ENCODE data around the gene HSFX4. TPM values are rescaled to one million over a fixed set of nuclear protein-coding genes. Genes with fewer than 3 reads are reported as not detected.
"Not testable (repeated sequence)": the region's sequence is repeated elsewhere in the genome, so short reads cannot be mapped to it uniquely, and the experiment has no call there.

The HSFX4 gene
- total and polyA plus RNA-seq, 2 experiments from 2014 or later: not detected

DNA sequence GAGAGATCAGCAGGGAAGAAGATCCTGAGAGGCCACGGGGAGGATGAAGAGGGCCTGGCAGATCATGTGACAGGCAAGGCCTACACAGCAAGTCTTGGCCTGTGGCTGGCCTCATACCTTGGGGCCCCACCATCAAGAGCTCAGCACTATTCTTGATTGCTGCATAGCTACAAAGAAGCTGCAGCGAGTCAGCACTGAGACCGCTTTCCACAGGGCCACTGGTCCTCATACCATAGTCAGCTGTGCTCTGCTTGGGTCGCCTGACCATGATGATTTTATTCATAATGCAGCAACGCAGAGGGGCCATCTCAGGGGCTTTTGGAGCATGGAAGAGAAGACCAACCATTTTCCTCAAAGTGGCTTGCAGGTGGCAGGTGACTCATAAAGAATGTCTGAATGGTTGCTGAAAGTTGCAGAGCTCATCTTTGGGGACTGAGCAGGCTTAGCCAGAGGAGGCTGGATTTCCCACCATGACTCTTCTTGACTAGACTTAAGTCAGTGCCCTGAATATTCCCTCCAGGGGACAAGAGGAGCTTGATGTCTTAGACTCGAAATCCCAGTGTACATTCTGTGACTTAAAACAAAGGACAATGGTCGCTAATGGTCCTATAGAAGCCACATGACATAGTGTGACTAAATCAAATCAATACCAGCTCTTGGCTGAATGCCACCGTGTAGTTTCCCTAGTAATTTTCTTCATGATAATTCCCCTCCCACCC, 2.0 kb upstream of the HSFX4 start:
- H2AFZ ChIP-seq; H3K4me3 ChIP-seq; H3K4me1 ChIP-seq (ENCODE audit: insufficient read depth); H3K36me3 Mint-ChIP-seq (ENCODE audit: low read depth); H4K20me1 ChIP-seq (replicated peaks; ENCODE audit: insufficient read depth); H3K79me2 ChIP-seq (replicated peaks; ENCODE audit: insufficient read depth); H3K27ac Mint-ChIP-seq; H3K9me3 Mint-ChIP-seq; H3K9me2 ChIP-seq (ENCODE audit: insufficient read depth); ATAC-seq; H3K36me3 ChIP-seq (ENCODE audit: insufficient read depth); H3K4me3 Mint-ChIP-seq; DNase-seq (ENCODE audit: low spot score); H3K4me1 Mint-ChIP-seq; H3K27ac ChIP-seq (ENCODE audit: low read depth); H3K27me3 ChIP-seq (ENCODE audit: insufficient read depth); H3K4me2 ChIP-seq; H3K27me3 Mint-ChIP-seq (ENCODE audit: insufficient read depth, low read depth, poor library complexity); H3F3A ChIP-seq (replicated peaks; ENCODE audit: low read depth): not testable (repeated sequence)

DNA sequence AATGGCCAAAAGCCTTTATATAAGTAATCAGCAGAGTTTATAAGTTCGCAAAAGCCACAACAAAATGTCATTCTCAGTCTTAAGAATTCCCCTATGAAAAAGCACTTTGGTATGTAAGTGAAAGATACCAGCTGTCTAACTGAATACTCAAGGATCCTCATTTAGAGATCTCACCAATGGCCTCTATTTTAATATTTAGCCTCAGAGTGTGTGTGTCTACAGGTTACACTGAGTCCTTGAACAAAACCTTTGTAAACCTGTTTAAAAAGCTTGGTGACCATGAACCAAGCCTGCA, 1.5 kb upstream of the HSFX4 start:
- H3K9me3 Mint-ChIP-seq; H4K20me1 ChIP-seq (replicated peaks; ENCODE audit: insufficient read depth); H3K36me3 Mint-ChIP-seq (ENCODE audit: low read depth); H3K4me3 ChIP-seq; ATAC-seq; H3K9me2 ChIP-seq (ENCODE audit: insufficient read depth); H3K4me3 Mint-ChIP-seq; H3F3A ChIP-seq (replicated peaks; ENCODE audit: low read depth); H3K4me1 ChIP-seq (ENCODE audit: insufficient read depth); H3K36me3 ChIP-seq (ENCODE audit: insufficient read depth); H3K27me3 Mint-ChIP-seq (ENCODE audit: insufficient read depth, low read depth, poor library complexity); H2AFZ ChIP-seq; H3K27ac Mint-ChIP-seq; H3K4me2 ChIP-seq; H3K4me1 Mint-ChIP-seq; H3K27ac ChIP-seq (ENCODE audit: low read depth); H3K79me2 ChIP-seq (replicated peaks; ENCODE audit: insufficient read depth); H3K27me3 ChIP-seq (ENCODE audit: insufficient read depth); DNase-seq (ENCODE audit: low spot score): not testable (repeated sequence)

DNA sequence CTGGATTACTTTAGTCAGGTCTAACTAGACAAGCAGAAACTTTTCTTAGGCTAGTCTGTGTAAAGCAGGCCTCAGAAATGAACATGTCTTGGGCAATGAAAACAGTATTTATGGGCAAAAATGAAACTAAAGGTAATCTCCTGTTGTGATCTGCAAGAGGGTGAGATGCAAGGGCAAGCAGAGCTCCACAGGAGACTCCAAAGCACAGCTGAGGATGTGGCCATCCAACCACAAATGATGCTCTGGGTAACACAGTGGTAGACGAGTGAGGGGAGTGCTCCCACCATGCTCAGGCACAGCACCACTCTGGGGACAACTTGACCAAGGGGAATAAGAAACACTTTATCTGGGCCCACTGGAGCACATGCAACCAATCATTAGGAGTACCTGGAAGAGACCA, 738 bp upstream of the HSFX4 start:
- DNase-seq (ENCODE audit: low spot score); H3K9me2 ChIP-seq (ENCODE audit: insufficient read depth); H3F3A ChIP-seq (replicated peaks; ENCODE audit: low read depth); H3K4me3 Mint-ChIP-seq; H3K9me3 Mint-ChIP-seq; H4K20me1 ChIP-seq (replicated peaks; ENCODE audit: insufficient read depth); H3K4me3 ChIP-seq; H3K27ac Mint-ChIP-seq; H3K79me2 ChIP-seq (replicated peaks; ENCODE audit: insufficient read depth); H3K4me2 ChIP-seq; H3K36me3 ChIP-seq (ENCODE audit: insufficient read depth); ATAC-seq; H3K27me3 Mint-ChIP-seq (ENCODE audit: insufficient read depth, low read depth, poor library complexity); H3K36me3 Mint-ChIP-seq (ENCODE audit: low read depth); H3K27ac ChIP-seq (ENCODE audit: low read depth); H3K27me3 ChIP-seq (ENCODE audit: insufficient read depth); H2AFZ ChIP-seq; H3K4me1 Mint-ChIP-seq; H3K4me1 ChIP-seq (ENCODE audit: insufficient read depth): not testable (repeated sequence)

DNA sequence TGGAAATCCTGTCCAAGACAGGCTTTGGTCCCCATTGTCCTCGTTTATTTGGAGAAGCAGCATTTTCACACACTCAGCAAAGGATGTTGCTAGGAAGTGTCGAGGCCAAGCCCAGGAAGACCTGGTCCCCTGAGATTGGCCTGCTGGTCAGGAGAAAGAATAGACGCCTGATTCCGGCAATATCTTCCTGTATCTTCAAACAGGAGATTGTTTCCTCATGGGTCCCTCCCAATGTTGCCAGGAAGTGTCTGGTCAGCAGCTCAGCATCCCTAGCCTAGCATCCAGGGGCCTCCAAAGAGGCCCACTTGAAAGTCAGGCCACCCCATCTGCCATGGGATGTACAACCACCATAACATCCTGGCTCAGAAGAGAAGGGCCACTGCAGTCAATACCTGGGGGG, 2.0 kb downstream of the HSFX4 start:
- not testable (repeated sequence) for H3K36me3 ChIP-seq (ENCODE audit: insufficient read depth); H3K27me3 Mint-ChIP-seq (ENCODE audit: insufficient read depth, low read depth, poor library complexity); H3F3A ChIP-seq (replicated peaks; ENCODE audit: low read depth); H3K27ac ChIP-seq (ENCODE audit: low read depth); H3K9me2 ChIP-seq (ENCODE audit: insufficient read depth); H2AFZ ChIP-seq; H4K20me1 ChIP-seq (replicated peaks; ENCODE audit: insufficient read depth); H3K9me3 Mint-ChIP-seq; H3K4me3 Mint-ChIP-seq; H3K4me1 ChIP-seq (ENCODE audit: insufficient read depth); H3K4me2 ChIP-seq; H3K36me3 Mint-ChIP-seq (ENCODE audit: low read depth); H3K4me1 Mint-ChIP-seq; H3K79me2 ChIP-seq (replicated peaks; ENCODE audit: insufficient read depth); H3K27me3 ChIP-seq (ENCODE audit: insufficient read depth); DNase-seq (ENCODE audit: low spot score); ATAC-seq; H3K4me3 ChIP-seq; H3K27ac Mint-ChIP-seq

DNA sequence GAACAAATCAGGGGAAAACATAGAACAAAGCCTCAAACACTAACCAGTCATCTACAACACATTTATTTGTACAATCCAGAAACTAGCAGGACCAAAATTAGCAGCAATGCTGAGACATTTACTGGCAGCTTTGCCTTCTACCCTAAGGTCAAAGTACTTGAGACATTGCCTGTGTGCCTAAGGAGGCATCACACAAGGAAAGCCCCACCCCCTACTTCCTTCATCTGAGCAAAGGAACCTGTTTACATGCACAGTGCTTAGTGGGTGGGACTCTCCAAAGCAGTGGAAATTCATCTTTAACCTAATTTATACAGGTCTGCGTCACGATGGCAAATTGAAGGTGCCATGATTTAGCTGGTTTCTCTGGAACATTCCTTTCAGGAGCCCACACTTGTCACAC, 2.8 kb downstream of the HSFX4 start:
- not testable (repeated sequence) for H3K27ac ChIP-seq (ENCODE audit: low read depth); DNase-seq (ENCODE audit: low spot score)

DNA sequence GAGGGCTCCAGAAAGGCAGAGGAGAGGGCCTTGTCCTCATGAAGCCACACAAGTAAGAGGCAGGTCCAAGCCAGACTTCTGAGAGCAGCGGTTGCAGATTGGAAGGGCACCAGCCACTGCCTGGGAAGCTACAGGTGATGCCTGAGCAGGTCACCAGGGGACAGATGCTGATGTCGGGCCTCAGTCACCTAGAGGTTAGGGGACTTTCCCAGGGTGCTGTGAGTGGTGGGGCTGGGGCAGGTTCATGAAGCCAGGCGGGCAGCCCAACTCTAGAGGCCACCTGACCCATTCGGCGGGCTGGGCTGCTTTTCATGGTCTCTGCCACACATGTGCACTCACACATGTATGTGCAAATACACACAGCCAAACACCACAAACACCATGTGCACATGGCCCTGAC, 3.6 kb downstream of the HSFX4 start:
- H2AFZ ChIP-seq; H3K4me1 Mint-ChIP-seq; H3K36me3 ChIP-seq (ENCODE audit: insufficient read depth); H3K4me1 ChIP-seq (ENCODE audit: insufficient read depth); H3F3A ChIP-seq (replicated peaks; ENCODE audit: low read depth); DNase-seq (ENCODE audit: low spot score); H3K9me3 Mint-ChIP-seq; H3K79me2 ChIP-seq (replicated peaks; ENCODE audit: insufficient read depth); ATAC-seq; H4K20me1 ChIP-seq (replicated peaks; ENCODE audit: insufficient read depth); H3K4me3 Mint-ChIP-seq; H3K27me3 ChIP-seq (ENCODE audit: insufficient read depth); H3K9me2 ChIP-seq (ENCODE audit: insufficient read depth); H3K27me3 Mint-ChIP-seq (ENCODE audit: insufficient read depth, low read depth, poor library complexity); H3K27ac Mint-ChIP-seq; H3K4me3 ChIP-seq; H3K36me3 Mint-ChIP-seq (ENCODE audit: low read depth); H3K4me2 ChIP-seq; H3K27ac ChIP-seq (ENCODE audit: low read depth): not testable (repeated sequence)

More for the DNA sequence above, 2.8 kb downstream of the HSFX4 start:
- not testable (repeated sequence) for H3K4me3 Mint-ChIP-seq; H3K4me3 ChIP-seq; H3K27me3 Mint-ChIP-seq (ENCODE audit: insufficient read depth, low read depth, poor library complexity); H3K36me3 ChIP-seq (ENCODE audit: insufficient read depth); H3F3A ChIP-seq (replicated peaks; ENCODE audit: low read depth); H3K4me1 ChIP-seq (ENCODE audit: insufficient read depth); H3K27me3 ChIP-seq (ENCODE audit: insufficient read depth); H3K9me2 ChIP-seq (ENCODE audit: insufficient read depth); H3K9me3 Mint-ChIP-seq; H2AFZ ChIP-seq; H3K4me1 Mint-ChIP-seq; H3K36me3 Mint-ChIP-seq (ENCODE audit: low read depth); H3K79me2 ChIP-seq (replicated peaks; ENCODE audit: insufficient read depth); H3K4me2 ChIP-seq; ATAC-seq; H4K20me1 ChIP-seq (replicated peaks; ENCODE audit: insufficient read depth); H3K27ac Mint-ChIP-seq
